SK-N-SH treated with all-trans-retinoic acid at 6 μM for 48 hours (cell line): ENCODE data around the gene MMP28.

ENCODE experiments used
- ATAC-seq: fragments of 200-7000 bp; cut with Tn5 transposase; 3 replicates; pipeline ENCODE4 v1.9.1; 2020; ENCODE audit warnings: mild to moderate bottlenecking, moderate library complexity
- BACH2 ChIP-seq: fragments of 250-450 bp; sonication (Bioruptor Pico); IDR thresholded peaks from 2 replicates; pipeline ENCODE4 v1.9.0; 2021; ENCODE audit warnings: mild to moderate bottlenecking, borderline replicate concordance
- CSDC2 ChIP-seq: fragments of 250-450 bp; sonication (Bioruptor Pico); IDR thresholded peaks from 2 replicates; pipeline ENCODE4 v1.5.0; 2020; ENCODE audit warnings: mild to moderate bottlenecking, moderate library complexity
- ESRRG ChIP-seq: fragments of 250-450 bp; sonication (Bioruptor Pico); IDR thresholded peaks from 2 replicates; pipeline ENCODE4 v1.6.1; 2021; ENCODE audit warnings: mild to moderate bottlenecking
- GLIS3 ChIP-seq: fragments of 250-450 bp; sonication (Bioruptor Pico); IDR thresholded peaks from 2 replicates; pipeline ENCODE4 v1.5.0; 2020; ENCODE audit warnings: mild to moderate bottlenecking, moderate library complexity
- ISL1 ChIP-seq: fragments of 250-450 bp; sonication (Bioruptor Pico); IDR thresholded peaks from 2 replicates; pipeline ENCODE4 v2.1.2; 2022; ENCODE audit warnings: mild to moderate bottlenecking, moderate library complexity
- OSR1 ChIP-seq: fragments of 250-450 bp; sonication (Bioruptor Pico); IDR thresholded peaks from 2 replicates; pipeline ENCODE4 v1.8.0; 2022; ENCODE audit warnings: moderate library complexity, mild to moderate bottlenecking, inconsistent platforms
- PPARA ChIP-seq: fragments of 250-450 bp; sonication (Bioruptor Pico); IDR thresholded peaks from 2 replicates; pipeline ENCODE4 v1.5.0; 2020; ENCODE audit warnings: mild to moderate bottlenecking, borderline replicate concordance
- RARB ChIP-seq: fragments of 250-450 bp; sonication (Bioruptor Pico); IDR thresholded peaks from 2 replicates; pipeline ENCODE4 v1.8.0; 2021; ENCODE audit warnings: mild to moderate bottlenecking, moderate library complexity
- SNAI2 ChIP-seq: fragments of 250-450 bp; sonication (Bioruptor Pico); IDR thresholded peaks from 2 replicates; pipeline ENCODE4 v1.5.0; 2020; ENCODE audit warnings: mild to moderate bottlenecking, moderate library complexity
- TCF4 ChIP-seq: fragments of 250-450 bp; sonication (Bioruptor Pico); IDR thresholded peaks from 2 replicates; pipeline ENCODE4 v1.8.0; 2021; ENCODE audit warnings: mild to moderate bottlenecking, moderate library complexity, borderline replicate concordance
- TOX ChIP-seq: fragments of 250-450 bp; sonication (Bioruptor Pico); IDR thresholded peaks from 2 replicates; pipeline ENCODE4 v1.8.0; 2021; ENCODE audit warnings: mild to moderate bottlenecking, moderate library complexity, borderline replicate concordance
- ZFP3 ChIP-seq: fragments of 250-450 bp; sonication (Bioruptor Pico); IDR thresholded peaks from 2 replicates; pipeline ENCODE4 v1.5.0; 2020; ENCODE audit warnings: mild to moderate bottlenecking, moderate library complexity
- ZFP30 ChIP-seq: fragments of 450-650 bp; formaldehyde crosslinking; IDR thresholded peaks from 2 replicates; pipeline ENCODE4 v1.5.0; 2022; ENCODE audit warnings: mild to moderate bottlenecking, moderate library complexity
- ZNF565 ChIP-seq: fragments of 450-650 bp; formaldehyde crosslinking; conservative IDR thresholded peaks from 2 replicates; pipeline ENCODE4 v1.5.0; 2020; ENCODE audit warnings: low read depth, mild to moderate bottlenecking, moderate library complexity
- ZNF70 ChIP-seq: fragments of 450-650 bp; formaldehyde crosslinking; IDR thresholded peaks from 2 replicates; pipeline ENCODE4 v1.5.0; 2020; ENCODE audit warnings: mild to moderate bottlenecking, moderate library complexity
- TF ChIP-seq, protein P1 (sequence below): fragments of 250-450 bp; sonication (Bioruptor Pico); IDR thresholded peaks from 2 replicates; pipeline ENCODE4 v1.8.0; 2020; ENCODE audit warnings: mild to moderate bottlenecking, moderate library complexity, borderline replicate concordance
- TF ChIP-seq, protein P2 (sequence below): fragments of 250-450 bp; sonication (Bioruptor Pico); IDR thresholded peaks from 2 replicates; pipeline ENCODE4 v1.5.1; 2020; ENCODE audit warnings: low read depth, mild to moderate bottlenecking, moderate library complexity
- TF ChIP-seq, protein P3 (sequence below): fragments of 250-450 bp; sonication (Bioruptor Pico); IDR thresholded peaks from 2 replicates; pipeline ENCODE4 v1.5.1; 2021; ENCODE audit warnings: mild to moderate bottlenecking, moderate library complexity
- TF ChIP-seq, protein P4 (sequence below): fragments of 250-450 bp; sonication (Bioruptor Pico); IDR thresholded peaks from 2 replicates; pipeline ENCODE4 v1.8.0; 2021; ENCODE audit warnings: low read depth, mild to moderate bottlenecking, moderate library complexity, borderline replicate concordance
- TF ChIP-seq, protein P5 (sequence below): fragments of 250-450 bp; sonication (Bioruptor Pico); IDR thresholded peaks from 2 replicates; pipeline ENCODE4 v1.5.0; 2020; ENCODE audit warnings: mild to moderate bottlenecking, moderate library complexity

MMP28 gene

DNA sequence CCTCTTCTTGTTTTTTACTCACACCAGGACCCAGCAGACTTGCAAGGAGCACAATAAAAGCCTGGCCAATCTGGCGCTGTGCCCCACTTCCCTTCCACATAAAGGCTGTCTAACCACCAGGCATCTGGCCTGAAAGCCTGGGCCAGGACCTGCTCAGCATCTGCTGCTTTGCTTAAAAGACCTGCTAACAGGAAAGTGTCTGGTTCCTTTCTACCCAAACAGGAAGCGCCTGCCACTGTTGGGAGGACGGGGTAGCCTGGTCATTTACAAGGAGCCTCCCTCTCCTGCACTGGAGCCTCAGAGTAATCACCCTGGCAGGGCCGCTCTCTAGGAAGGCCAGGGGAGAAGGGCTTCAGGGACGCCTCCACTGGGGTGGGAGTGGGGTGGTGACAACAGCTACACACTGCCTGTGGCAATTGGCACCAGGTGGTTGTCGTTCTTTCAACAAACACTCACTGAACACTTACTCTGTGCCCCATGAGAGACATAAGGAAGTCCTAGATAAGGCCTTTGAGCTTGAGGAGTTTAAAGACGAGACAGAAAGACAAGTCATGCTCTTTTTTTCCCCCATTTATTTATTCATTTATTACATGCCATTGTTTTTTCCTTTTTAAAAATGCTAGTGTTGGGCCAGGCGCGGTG lies 6.3 kb upstream of the MMP28 start (continued):
- TF ChIP-seq, protein P1, sequence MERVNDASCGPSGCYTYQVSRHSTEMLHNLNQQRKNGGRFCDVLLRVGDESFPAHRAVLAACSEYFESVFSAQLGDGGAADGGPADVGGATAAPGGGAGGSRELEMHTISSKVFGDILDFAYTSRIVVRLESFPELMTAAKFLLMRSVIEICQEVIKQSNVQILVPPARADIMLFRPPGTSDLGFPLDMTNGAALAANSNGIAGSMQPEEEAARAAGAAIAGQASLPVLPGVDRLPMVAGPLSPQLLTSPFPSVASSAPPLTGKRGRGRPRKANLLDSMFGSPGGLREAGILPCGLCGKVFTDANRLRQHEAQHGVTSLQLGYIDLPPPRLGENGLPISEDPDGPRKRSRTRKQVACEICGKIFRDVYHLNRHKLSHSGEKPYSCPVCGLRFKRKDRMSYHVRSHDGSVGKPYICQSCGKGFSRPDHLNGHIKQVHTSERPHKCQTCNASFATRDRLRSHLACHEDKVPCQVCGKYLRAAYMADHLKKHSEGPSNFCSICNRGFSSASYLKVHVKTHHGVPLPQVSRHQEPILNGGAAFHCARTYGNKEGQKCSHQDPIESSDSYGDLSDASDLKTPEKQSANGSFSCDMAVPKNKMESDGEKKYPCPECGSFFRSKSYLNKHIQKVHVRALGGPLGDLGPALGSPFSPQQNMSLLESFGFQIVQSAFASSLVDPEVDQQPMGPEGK, result no peak
- TF ChIP-seq, protein P2, sequence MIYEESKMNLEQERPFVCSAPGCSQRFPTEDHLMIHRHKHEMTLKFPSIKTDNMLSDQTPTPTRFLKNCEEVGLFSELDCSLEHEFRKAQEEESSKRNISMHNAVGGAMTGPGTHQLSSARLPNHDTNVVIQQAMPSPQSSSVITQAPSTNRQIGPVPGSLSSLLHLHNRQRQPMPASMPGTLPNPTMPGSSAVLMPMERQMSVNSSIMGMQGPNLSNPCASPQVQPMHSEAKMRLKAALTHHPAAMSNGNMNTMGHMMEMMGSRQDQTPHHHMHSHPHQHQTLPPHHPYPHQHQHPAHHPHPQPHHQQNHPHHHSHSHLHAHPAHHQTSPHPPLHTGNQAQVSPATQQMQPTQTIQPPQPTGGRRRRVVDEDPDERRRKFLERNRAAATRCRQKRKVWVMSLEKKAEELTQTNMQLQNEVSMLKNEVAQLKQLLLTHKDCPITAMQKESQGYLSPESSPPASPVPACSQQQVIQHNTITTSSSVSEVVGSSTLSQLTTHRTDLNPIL, result no peak
- no peak for TF ChIP-seq ZFP3 (CRISPR knock-in tag)
- peak; percentile 3; the same call in 1 of the 2 replicates for TF ChIP-seq PPARA (CRISPR knock-in tag)
- TF ChIP-seq OSR1 (CRISPR knock-in tag), result no peak
- peak; percentile 97 for TF ChIP-seq TCF4
- TF ChIP-seq TOX (CRISPR knock-in tag), result no peak
- TF ChIP-seq ZNF565 (CRISPR knock-in tag), result no peak
- no peak for TF ChIP-seq RARB (CRISPR knock-in tag)
- TF ChIP-seq, protein P3, sequence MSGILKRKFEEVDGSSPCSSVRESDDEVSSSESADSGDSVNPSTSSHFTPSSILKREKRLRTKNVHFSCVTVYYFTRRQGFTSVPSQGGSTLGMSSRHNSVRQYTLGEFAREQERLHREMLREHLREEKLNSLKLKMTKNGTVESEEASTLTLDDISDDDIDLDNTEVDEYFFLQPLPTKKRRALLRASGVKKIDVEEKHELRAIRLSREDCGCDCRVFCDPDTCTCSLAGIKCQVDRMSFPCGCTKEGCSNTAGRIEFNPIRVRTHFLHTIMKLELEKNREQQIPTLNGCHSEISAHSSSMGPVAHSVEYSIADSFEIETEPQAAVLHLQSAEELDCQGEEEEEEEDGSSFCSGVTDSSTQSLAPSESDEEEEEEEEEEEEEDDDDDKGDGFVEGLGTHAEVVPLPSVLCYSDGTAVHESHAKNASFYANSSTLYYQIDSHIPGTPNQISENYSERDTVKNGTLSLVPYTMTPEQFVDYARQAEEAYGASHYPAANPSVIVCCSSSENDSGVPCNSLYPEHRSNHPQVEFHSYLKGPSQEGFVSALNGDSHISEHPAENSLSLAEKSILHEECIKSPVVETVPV (CRISPR knock-in tag), result no peak

DNA sequence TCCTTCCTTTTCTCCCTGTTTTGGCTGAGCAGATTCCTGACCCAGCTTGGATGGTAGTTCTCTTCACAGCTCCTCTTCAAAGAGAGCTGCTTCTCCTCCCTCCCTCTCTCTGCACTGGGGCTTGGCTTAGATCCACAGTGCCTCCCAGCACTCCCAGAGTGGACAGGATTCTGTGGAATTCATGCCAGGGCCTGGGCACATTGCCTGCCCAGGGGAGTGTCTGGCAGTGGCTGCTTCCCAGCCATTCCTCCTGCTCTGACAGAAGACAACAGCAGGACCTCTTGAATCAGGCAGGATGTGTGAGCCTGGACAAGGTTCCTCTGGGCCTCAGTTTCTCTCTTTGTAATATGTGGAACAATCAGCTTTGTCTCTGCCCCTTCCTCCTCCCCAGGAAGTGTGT lies 4.5 kb upstream of the MMP28 start:
- no peak for TF ChIP-seq OSR1 (CRISPR knock-in tag)
- TF ChIP-seq ZNF70 (CRISPR knock-in tag), result no peak
- TF ChIP-seq BACH2 (CRISPR knock-in tag), result no peak
- no peak for TF ChIP-seq ZFP30 (CRISPR knock-in tag)
- no peak for TF ChIP-seq CSDC2
- TF ChIP-seq, protein P2, result no peak
- TF ChIP-seq, protein P4, sequence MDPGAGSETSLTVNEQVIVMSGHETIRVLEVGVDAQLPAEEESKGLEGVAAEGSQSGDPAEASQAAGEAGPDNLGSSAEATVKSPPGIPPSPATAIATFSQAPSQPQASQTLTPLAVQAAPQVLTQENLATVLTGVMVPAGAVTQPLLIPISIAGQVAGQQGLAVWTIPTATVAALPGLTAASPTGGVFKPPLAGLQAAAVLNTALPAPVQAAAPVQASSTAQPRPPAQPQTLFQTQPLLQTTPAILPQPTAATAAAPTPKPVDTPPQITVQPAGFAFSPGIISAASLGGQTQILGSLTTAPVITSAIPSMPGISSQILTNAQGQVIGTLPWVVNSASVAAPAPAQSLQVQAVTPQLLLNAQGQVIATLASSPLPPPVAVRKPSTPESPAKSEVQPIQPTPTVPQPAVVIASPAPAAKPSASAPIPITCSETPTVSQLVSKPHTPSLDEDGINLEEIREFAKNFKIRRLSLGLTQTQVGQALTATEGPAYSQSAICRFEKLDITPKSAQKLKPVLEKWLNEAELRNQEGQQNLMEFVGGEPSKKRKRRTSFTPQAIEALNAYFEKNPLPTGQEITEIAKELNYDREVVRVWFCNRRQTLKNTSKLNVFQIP (CRISPR knock-in tag), result no peak
- TF ChIP-seq, protein P3 (CRISPR knock-in tag), result no peak
- TF ChIP-seq SNAI2 (CRISPR knock-in tag), result no peak
- TF ChIP-seq TOX (CRISPR knock-in tag), result no peak
- TF ChIP-seq TCF4, result no peak
- no peak for TF ChIP-seq PPARA (CRISPR knock-in tag)
- TF ChIP-seq ZNF565 (CRISPR knock-in tag), result no peak
- ATAC-seq, result peak; percentile 77

DNA sequence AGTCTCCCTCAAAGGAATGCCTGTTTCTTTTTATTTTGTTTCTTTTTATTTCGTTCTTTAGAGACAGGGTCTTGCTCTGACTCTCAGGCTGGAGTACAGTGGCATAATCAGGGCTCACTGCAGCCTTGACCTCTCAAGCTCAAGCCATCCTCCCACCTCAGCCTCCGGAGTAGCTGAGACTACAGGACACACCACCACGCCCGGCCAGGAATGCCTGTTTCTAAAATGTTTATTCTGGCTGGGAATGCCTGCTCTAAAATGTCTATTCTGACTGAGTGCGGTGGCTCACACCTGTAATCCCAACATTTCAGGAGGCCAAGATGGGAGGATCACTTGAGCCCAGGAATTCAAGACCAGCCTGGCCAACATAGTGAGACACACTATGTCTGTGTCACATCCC lies 2.5 kb upstream of the MMP28 start:
- ATAC-seq, result no peak
- TF ChIP-seq GLIS3 (CRISPR knock-in tag) (no peak), ESRRG (CRISPR knock-in tag) (no peak), CSDC2 (no peak), ISL1 (CRISPR knock-in tag) (no peak)
- TF ChIP-seq, protein P4 (CRISPR knock-in tag), result no peak
- TF ChIP-seq, protein P5, sequence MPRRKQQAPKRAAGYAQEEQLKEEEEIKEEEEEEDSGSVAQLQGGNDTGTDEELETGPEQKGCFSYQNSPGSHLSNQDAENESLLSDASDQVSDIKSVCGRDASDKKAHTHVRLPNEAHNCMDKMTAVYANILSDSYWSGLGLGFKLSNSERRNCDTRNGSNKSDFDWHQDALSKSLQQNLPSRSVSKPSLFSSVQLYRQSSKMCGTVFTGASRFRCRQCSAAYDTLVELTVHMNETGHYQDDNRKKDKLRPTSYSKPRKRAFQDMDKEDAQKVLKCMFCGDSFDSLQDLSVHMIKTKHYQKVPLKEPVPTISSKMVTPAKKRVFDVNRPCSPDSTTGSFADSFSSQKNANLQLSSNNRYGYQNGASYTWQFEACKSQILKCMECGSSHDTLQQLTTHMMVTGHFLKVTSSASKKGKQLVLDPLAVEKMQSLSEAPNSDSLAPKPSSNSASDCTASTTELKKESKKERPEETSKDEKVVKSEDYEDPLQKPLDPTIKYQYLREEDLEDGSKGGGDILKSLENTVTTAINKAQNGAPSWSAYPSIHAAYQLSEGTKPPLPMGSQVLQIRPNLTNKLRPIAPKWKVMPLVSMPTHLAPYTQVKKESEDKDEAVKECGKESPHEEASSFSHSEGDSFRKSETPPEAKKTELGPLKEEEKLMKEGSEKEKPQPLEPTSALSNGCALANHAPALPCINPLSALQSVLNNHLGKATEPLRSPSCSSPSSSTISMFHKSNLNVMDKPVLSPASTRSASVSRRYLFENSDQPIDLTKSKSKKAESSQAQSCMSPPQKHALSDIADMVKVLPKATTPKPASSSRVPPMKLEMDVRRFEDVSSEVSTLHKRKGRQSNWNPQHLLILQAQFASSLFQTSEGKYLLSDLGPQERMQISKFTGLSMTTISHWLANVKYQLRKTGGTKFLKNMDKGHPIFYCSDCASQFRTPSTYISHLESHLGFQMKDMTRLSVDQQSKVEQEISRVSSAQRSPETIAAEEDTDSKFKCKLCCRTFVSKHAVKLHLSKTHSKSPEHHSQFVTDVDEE (CRISPR knock-in tag), result no peak
- TF ChIP-seq, protein P2, result no peak
- TF ChIP-seq, protein P3 (CRISPR knock-in tag), result no peak
